Endometrial microvascular endothelial cells (primary cell): ENCODE results near the gene PLEKHA8. TPM values are rescaled to one million over a fixed set of nuclear protein-coding genes. Genes with fewer than 3 reads are reported as not detected.

Source experiments
- in situ Hi-C: cut with HindIII; loops from 2 replicates; pipeline ENCODE4 v1.10.0; 2017; ENCODE audit warnings: low sequenced_read_pairs, low pct_unique_long_range_greater_than_20kb; ENCODE audit errors: inconsistent ontology term
- total RNA-seq: library from RNA; depleted of rRNA; stranded (reverse); fragments of >200 nt; gene quantifications from one replicate; pipeline ENCODE4 v1.2.3, GENCODE V29; 2015; ENCODE audit errors: inconsistent ontology term

Gene PLEKHA8
- total RNA-seq, 1 donor from 2014 or later: 7.0 TPM

GRCh38 chr7:30175180-30175579, 147.0 kb downstream of the PLEKHA8 start:
- in situ Hi-C loops: no loop called here

GRCh38 chr7:30175636-30176147, 147.5 kb downstream of the PLEKHA8 start:
- in situ Hi-C loops: no loop called here

- in situ Hi-C loops: no loop called here
These were observed 148.4 kb downstream of the PLEKHA8 start for GRCh38 chr7:30176463-30177109.

- in situ Hi-C loops: no loop called here
These were observed 149.0 kb downstream of the PLEKHA8 start for GRCh38 chr7:30177186-30177585.

- in situ Hi-C loops: no loop called here
These were observed 149.8 kb downstream of the PLEKHA8 start for GRCh38 chr7:30177965-30178364.

- in situ Hi-C loops: no loop called here
These were observed 150.7 kb downstream of the PLEKHA8 start for GRCh38 chr7:30178748-30179436.

Other genes starting within 250 kb of the PLEKHA8 start
- not detected for gene WIPF3, start 221.9 kb upstream of the PLEKHA8 start, total RNA-seq
- gene SCRN1, start 38.6 kb upstream of the PLEKHA8 start, total RNA-seq: 91.2 TPM
- 27.2 TPM for gene FKBP14, start 1.7 kb upstream of the PLEKHA8 start, total RNA-seq
- 22.1 TPM for gene MTURN, start 106.6 kb downstream of the PLEKHA8 start, total RNA-seq